ENCODE data around the gene ZNF536. TPM values are rescaled to one million over a fixed set of nuclear protein-coding genes. Genes with fewer than 3 reads are reported as not detected.
"Not testable (repeated sequence)": the region's sequence is repeated elsewhere in the genome, so short reads cannot be mapped to it uniquely, and the experiment has no call there.

Gene ZNF536
- total RNA-seq, 1 experiment from 2014 or later: not detected

DNA sequence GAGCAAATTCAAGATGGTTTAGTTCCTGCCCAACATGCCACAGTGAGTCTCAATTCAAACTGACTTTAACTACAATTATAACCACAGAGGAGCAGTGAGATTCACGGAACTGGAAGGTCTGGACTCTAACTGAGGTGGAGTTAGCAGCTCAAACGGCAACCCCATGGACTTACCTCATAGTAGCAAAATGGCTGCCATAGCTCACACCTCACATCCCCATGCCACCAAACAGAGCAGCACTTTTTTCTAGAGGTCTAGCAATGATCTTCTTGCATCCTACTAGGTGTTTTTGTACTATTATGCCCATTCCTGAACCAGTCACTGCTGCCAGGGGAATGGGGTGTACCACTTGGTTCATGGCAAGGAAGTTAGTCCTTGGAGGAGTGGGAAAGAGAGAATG lies 87.7 kb downstream of the ZNF536 start:
- no peaks in the 10 kb centered on the region for H3K27me3 ChIP-seq (ENCODE audit: low read length)
- H3K4me3 ChIP-seq (ENCODE audit: low read length): no peak overlapping the region
- H3K27ac ChIP-seq (ENCODE audit: low read length): no peak overlapping the region
- H3K9ac ChIP-seq (ENCODE audit: low read length): no peak overlapping the region
- no peaks in the 10 kb centered on the region for H3K36me3 ChIP-seq (ENCODE audit: low read depth, low read length)
- intact Hi-C loops (cut with micrococcal nuclease): no loop called here
- BruUV-seq (replicated peaks): no TSS peak
- H3K79me2 ChIP-seq (ENCODE audit: low read length): no peaks in the 10 kb centered on the region
- no peak overlapping the region for H2AFZ ChIP-seq (ENCODE audit: low read length)
- no peaks in the 10 kb centered on the region for H3K9me2 ChIP-seq (replicated peaks; ENCODE audit: low read length)
- H3K4me2 ChIP-seq (ENCODE audit: low read length): no peak overlapping the region
- DNase-seq: no peak
- POLR2A ChIA-PET (ENCODE audit: unreplicated experiment): no interaction called here
- H4K20me1 ChIP-seq (ENCODE audit: low read length): no peaks in the 10 kb centered on the region
- no peaks in the 10 kb centered on the region for H3F3A ChIP-seq (ENCODE audit: low read length, unreplicated experiment)
- no peaks in the 10 kb centered on the region for H3K9me3 ChIP-seq (ENCODE audit: low read length)
- no peaks in the 10 kb centered on the region for H3K4me1 ChIP-seq (ENCODE audit: insufficient read depth, low read length)
- no peak for ATAC-seq
- TF ChIP-seq EZH2phosphoT487 (IDR thresholded peaks at IDR 0.05; ENCODE audit: borderline replicate concordance, low read length) (no peak), EZH2 (IDR thresholded peaks at IDR 0.05; ENCODE audit: low read length, unreplicated experiment) (no peak)
- TF ChIP-seq, protein P1, sequence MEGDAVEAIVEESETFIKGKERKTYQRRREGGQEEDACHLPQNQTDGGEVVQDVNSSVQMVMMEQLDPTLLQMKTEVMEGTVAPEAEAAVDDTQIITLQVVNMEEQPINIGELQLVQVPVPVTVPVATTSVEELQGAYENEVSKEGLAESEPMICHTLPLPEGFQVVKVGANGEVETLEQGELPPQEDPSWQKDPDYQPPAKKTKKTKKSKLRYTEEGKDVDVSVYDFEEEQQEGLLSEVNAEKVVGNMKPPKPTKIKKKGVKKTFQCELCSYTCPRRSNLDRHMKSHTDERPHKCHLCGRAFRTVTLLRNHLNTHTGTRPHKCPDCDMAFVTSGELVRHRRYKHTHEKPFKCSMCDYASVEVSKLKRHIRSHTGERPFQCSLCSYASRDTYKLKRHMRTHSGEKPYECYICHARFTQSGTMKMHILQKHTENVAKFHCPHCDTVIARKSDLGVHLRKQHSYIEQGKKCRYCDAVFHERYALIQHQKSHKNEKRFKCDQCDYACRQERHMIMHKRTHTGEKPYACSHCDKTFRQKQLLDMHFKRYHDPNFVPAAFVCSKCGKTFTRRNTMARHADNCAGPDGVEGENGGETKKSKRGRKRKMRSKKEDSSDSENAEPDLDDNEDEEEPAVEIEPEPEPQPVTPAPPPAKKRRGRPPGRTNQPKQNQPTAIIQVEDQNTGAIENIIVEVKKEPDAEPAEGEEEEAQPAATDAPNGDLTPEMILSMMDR (conservative IDR thresholded peaks at IDR 0.05; ENCODE audit: low read depth, low read length): no peak
- CTCF ChIA-PET: no interaction called here

DNA sequence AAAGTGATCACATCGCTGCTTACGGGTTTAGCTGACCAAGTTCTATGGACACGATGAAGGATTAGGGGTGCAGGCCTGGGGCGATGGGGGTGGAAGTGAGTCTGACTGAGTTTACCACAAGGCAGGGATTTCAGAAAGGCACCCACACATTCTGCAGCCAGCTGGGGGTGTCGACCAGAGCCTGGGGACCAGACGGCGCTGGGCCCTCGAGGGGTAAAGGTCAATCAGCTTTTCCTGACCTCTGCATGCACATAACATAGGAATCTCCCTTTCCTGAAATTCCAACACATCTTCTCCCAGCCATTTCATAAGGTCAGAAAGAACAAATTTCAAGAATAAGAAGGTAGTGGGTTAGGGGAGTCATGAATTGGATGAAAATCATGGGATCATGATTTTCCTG lies 92.0 kb downstream of the ZNF536 start:
- no peak for TF ChIP-seq EZH2phosphoT487 (IDR thresholded peaks at IDR 0.05; ENCODE audit: borderline replicate concordance, low read length)
- no peak for TF ChIP-seq EZH2 (IDR thresholded peaks at IDR 0.05; ENCODE audit: low read length, unreplicated experiment)
- TF ChIP-seq, protein P1 (conservative IDR thresholded peaks at IDR 0.05; ENCODE audit: low read depth, low read length): no peak
- Histone ChIP-seq H3F3A (ENCODE audit: low read length, unreplicated experiment) (no peaks in the 10 kb centered on the region), H3K9ac (ENCODE audit: low read length) (no peak overlapping the region), H3K4me1 (ENCODE audit: insufficient read depth, low read length) (no peaks in the 10 kb centered on the region), H3K27me3 (ENCODE audit: low read length) (no peaks in the 10 kb centered on the region), H3K36me3 (ENCODE audit: low read depth, low read length) (no peaks in the 10 kb centered on the region), H3K9me2 (replicated peaks; ENCODE audit: low read length) (no peaks in the 10 kb centered on the region), H3K9me3 (ENCODE audit: low read length) (no peaks in the 10 kb centered on the region), H2AFZ (ENCODE audit: low read length) (no peak overlapping the region), H3K4me2 (ENCODE audit: low read length) (no peak overlapping the region), H3K27ac (ENCODE audit: low read length) (no peak overlapping the region), H4K20me1 (ENCODE audit: low read length) (no peaks in the 10 kb centered on the region), H3K79me2 (ENCODE audit: low read length) (no peaks in the 10 kb centered on the region), H3K4me3 (ENCODE audit: low read length) (no peak overlapping the region)
- POLR2A ChIA-PET (ENCODE audit: unreplicated experiment): no interaction called here
- DNase-seq: no peak
- CTCF ChIA-PET: no interaction called here
- ATAC-seq: no peak
- BruUV-seq (replicated peaks): no TSS peak
- intact Hi-C loops (cut with micrococcal nuclease): no loop called here

DNA sequence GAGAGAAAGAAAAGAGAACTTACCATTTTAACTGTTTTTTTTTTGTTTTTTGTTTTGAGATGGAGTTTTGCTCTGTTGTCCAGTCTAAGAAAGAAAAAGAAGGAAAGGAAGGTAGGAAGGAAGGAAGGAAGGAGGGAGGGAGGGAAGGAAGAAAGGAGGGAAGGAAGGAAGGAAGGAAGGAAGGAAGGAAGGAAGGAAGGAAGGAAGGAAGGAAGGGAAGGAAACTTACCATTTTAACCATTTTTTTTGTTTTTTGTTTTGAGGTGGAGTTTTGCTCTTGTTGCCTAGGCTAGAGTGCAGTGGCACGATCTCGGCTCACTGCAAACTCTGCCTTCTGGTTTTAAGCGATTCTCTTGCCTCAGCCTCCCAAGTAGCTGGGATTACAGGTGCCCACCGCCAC lies 94.4 kb downstream of the ZNF536 start:
- H2AFZ ChIP-seq (ENCODE audit: low read length); BruUV-seq (replicated peaks); H3F3A ChIP-seq (ENCODE audit: low read length, unreplicated experiment); CTCF ChIA-PET; H3K9me2 ChIP-seq (replicated peaks; ENCODE audit: low read length); H3K36me3 ChIP-seq (ENCODE audit: low read depth, low read length); ATAC-seq; H3K4me3 ChIP-seq (ENCODE audit: low read length); H3K9ac ChIP-seq (ENCODE audit: low read length); POLR2A ChIA-PET (ENCODE audit: unreplicated experiment); H3K27me3 ChIP-seq (ENCODE audit: low read length); DNase-seq; H3K27ac ChIP-seq (ENCODE audit: low read length); H4K20me1 ChIP-seq (ENCODE audit: low read length); H3K4me2 ChIP-seq (ENCODE audit: low read length); H3K4me1 ChIP-seq (ENCODE audit: insufficient read depth, low read length); H3K79me2 ChIP-seq (ENCODE audit: low read length); H3K9me3 ChIP-seq (ENCODE audit: low read length); intact Hi-C loops (cut with micrococcal nuclease): not testable (repeated sequence)
